ENCODE data around the gene MEAK7.

DNA sequence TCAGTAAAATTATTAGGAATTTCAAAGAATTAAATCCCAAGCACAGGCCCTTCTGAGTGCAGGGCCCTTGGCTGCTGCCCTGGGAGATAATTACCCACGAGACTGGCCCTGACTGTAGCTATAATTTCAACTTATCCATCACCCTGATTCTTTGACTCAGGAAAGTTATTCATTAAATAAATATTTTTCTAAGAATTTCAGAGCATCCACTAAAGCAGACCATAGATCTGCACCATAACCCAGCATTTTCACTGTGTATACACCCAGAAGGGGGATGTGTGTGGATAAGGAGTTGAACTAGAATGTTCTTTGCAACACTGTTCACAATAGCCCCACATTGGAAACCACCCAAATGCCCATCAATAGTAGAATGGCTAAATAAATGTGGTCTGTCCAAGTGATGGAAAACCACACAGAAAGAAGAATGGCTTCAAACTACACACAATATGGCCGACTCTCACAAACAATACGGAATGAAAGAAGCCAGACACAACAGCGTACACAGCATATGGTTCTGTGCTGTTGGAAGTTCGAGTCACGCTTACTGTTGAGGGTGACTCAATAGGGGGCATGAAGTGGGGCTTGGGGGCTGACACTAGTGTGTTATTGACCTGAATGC lies 33.9 kb upstream of the MEAK7 start:
- TF ChIP-seq ZNF8 (CRISPR knock-in tag; IDR thresholded peaks at IDR 0.05): no peak
- TF ChIP-seq BACH2 (CRISPR knock-in tag; IDR thresholded peaks at IDR 0.05; ENCODE audit: borderline replicate concordance): no peak
- TF ChIP-seq POU6F1 (CRISPR knock-in tag; IDR thresholded peaks at IDR 0.05; ENCODE audit: borderline replicate concordance, low read depth): no peak
- TF ChIP-seq TCF4 (CRISPR knock-in tag; IDR thresholded peaks at IDR 0.05; ENCODE audit: borderline replicate concordance): no peak
- no peak for TF ChIP-seq RARB (CRISPR knock-in tag; IDR thresholded peaks at IDR 0.05)
- no peak for TF ChIP-seq ISL1 (CRISPR knock-in tag; IDR thresholded peaks at IDR 0.05)
- TF ChIP-seq, protein P1, sequence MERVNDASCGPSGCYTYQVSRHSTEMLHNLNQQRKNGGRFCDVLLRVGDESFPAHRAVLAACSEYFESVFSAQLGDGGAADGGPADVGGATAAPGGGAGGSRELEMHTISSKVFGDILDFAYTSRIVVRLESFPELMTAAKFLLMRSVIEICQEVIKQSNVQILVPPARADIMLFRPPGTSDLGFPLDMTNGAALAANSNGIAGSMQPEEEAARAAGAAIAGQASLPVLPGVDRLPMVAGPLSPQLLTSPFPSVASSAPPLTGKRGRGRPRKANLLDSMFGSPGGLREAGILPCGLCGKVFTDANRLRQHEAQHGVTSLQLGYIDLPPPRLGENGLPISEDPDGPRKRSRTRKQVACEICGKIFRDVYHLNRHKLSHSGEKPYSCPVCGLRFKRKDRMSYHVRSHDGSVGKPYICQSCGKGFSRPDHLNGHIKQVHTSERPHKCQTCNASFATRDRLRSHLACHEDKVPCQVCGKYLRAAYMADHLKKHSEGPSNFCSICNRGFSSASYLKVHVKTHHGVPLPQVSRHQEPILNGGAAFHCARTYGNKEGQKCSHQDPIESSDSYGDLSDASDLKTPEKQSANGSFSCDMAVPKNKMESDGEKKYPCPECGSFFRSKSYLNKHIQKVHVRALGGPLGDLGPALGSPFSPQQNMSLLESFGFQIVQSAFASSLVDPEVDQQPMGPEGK (CRISPR knock-in tag; IDR thresholded peaks at IDR 0.05; ENCODE audit: borderline replicate concordance): no peak
- TF ChIP-seq ARNTL (CRISPR knock-in tag; IDR thresholded peaks at IDR 0.05; ENCODE audit: borderline replicate concordance, low read depth): no peak

Measured in SK-N-SH treated with all-trans-retinoic acid at 6 μM for 48 hours (cell line).